IPS DF 6.9 (cell line): ENCODE measurements around the gene MEIS2.
"Not testable (repeated sequence)": the region's sequence is repeated elsewhere in the genome, so short reads cannot be mapped to it uniquely, and the experiment has no call there.

Source experiments
- DNase-seq: peaks from one replicate; pipeline ENCODE4 v3.0.0-alpha.2; 2013; ENCODE audit warnings: low read depth, low spot score
- H3K27ac ChIP-seq: one replicate; pipeline ENCODE4 v1.5.1; 2013; ENCODE audit warnings: low read length, control low read depth
- H3K27me3 ChIP-seq: 2 replicates; pipeline ENCODE4 v1.6.1; 2013; ENCODE audit warnings: mild to moderate bottlenecking, low read length; ENCODE audit not compliant: control insufficient read depth, insufficient read depth
- H3K36me3 ChIP-seq: 2 replicates; pipeline ENCODE4 v1.6.1; 2013; ENCODE audit warnings: low read length; ENCODE audit not compliant: control insufficient read depth, insufficient read depth
- H3K4me1 ChIP-seq: 2 replicates; pipeline ENCODE4 v1.6.1; 2013; ENCODE audit warnings: low read length; ENCODE audit not compliant: control insufficient read depth, insufficient read depth
- H3K4me3 ChIP-seq: 2 replicates; pipeline ENCODE4 v1.5.1; 2013; ENCODE audit warnings: mild to moderate bottlenecking, low read length
- H3K9me3 ChIP-seq: 2 replicates; pipeline ENCODE4 v1.6.1; 2013; ENCODE audit warnings: low read length, inconsistent platforms; ENCODE audit not compliant: control insufficient read depth, insufficient read depth
- WGBS: extraction: QIAGEN DNeasy Blood & Tissue Kit; methylation state at CpG from one replicate; pipeline ENCODE4 v1.1.7; 2013; ENCODE audit warnings: mixed read lengths, missing lambda C conversion rate; ENCODE audit not compliant: insufficient read length, insufficient coverage; 5-methylcytosine and 5-hydroxymethylcytosine counted together

The MEIS2 gene

GRCh38 chr15:36994790-36995189 lies 105.6 kb downstream of the MEIS2 start:
- WGBS, result no CpG with 5 or more reads among the region's 8 CpGs
- H3K9me3 ChIP-seq, result no peaks in the 10 kb centered on the region
- H3K36me3 ChIP-seq, result no peaks in the 10 kb centered on the region
- DNase-seq, result no peak
- H3K27me3 ChIP-seq, result no peaks in the 10 kb centered on the region
- H3K4me3 ChIP-seq, result no peak overlapping the region
- no peaks in the 10 kb centered on the region for H3K4me1 ChIP-seq
- H3K27ac ChIP-seq, result no peak overlapping the region

GRCh38 chr15:36992454-36992853 lies 107.9 kb downstream of the MEIS2 start:
- no peak overlapping the region for H3K27ac ChIP-seq
- WGBS, result no CpG with 5 or more reads among the region's 5 CpGs
- H3K36me3 ChIP-seq, result no peaks in the 10 kb centered on the region
- H3K27me3 ChIP-seq, result no peaks in the 10 kb centered on the region
- no peaks in the 10 kb centered on the region for H3K9me3 ChIP-seq
- no peak overlapping the region for H3K4me3 ChIP-seq
- DNase-seq, result no peak
- no peaks in the 10 kb centered on the region for H3K4me1 ChIP-seq

DNA sequence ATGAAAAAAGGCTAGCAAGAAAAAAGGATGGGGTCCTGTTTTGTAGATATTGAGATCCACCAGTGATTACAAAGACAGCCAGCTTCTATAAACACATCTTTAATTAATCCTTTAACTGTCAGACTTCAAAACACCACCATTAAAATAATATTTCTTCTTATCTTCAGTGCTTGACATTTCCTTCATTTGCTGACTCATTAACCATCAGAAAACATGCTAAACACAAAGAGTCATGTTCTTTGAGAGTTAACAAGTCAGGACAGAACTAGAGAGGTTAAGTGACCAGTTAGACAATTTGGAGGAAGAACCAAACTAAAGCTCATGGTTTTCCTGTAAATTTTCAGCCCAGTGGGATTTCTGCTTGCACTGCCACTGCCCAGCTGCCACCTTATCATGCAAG lies 111.4 kb downstream of the MEIS2 start:
- Histone ChIP-seq H3K4me3 (no peak overlapping the region), H3K9me3 (no peaks in the 10 kb centered on the region), H3K36me3 (no peaks in the 10 kb centered on the region), H3K27me3 (no peaks in the 10 kb centered on the region), H3K4me1 (no peaks in the 10 kb centered on the region), H3K27ac (no peak overlapping the region)
- DNase-seq, result no peak

DNA sequence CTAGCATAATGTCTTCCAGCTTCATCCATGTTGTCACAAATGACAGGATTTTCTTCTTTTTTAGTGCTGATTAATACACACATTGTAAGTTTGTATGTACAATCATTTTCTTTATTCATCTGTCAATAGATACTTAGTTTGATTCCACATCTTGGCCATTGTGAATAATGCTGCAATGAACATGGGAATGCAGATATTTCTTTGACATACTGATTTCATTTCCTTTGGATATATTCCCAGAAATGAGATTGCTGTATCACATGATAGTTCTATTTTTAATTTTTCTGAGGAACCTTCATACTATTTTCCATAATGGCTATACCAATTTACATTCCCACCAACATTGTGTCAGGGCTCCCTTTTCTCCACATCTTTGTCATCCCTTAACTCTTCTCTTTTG lies 117.9 kb downstream of the MEIS2 start:
- no peak overlapping the region for H3K27ac ChIP-seq
- H3K36me3 ChIP-seq, result no peaks in the 10 kb centered on the region
- DNase-seq, result no peak
- no peaks in the 10 kb centered on the region for H3K27me3 ChIP-seq
- no peak overlapping the region for H3K4me3 ChIP-seq
- no peaks in the 10 kb centered on the region for H3K4me1 ChIP-seq
- no peaks in the 10 kb centered on the region for H3K9me3 ChIP-seq

DNA sequence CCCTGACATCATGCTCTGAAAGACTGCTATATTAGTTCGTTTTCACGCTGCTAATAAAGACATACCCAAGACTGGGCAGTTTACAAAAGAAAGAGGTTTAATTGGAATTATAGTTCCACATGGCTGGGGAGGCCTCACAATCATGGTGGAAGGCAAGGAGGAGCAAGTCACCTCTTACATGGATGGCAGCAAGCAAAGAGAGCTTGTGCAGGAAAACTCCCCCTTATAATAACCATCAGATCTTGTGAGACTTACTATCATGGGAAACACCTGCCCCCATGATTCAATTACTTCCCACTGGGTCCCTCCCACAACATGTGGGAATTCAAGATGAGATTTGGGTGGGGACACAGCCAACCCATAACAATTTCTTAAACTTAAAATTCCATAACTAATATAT lies 120.1 kb downstream of the MEIS2 start:
- not testable (repeated sequence) for H3K27me3 ChIP-seq, H3K4me1 ChIP-seq, DNase-seq, H3K4me3 ChIP-seq, H3K36me3 ChIP-seq, H3K9me3 ChIP-seq, H3K27ac ChIP-seq
- WGBS, result no CpG with 5 or more reads among the region's 2 CpGs

- Histone ChIP-seq H3K27ac (no peak overlapping the region), H3K27me3 (no peaks in the 10 kb centered on the region), H3K9me3 (no peaks in the 10 kb centered on the region), H3K4me1 (no peaks in the 10 kb centered on the region), H3K36me3 (no peaks in the 10 kb centered on the region), H3K4me3 (no peak overlapping the region)
- 100% methylated on average over 1 of the region's 1 CpG for WGBS
- DNase-seq, result no peak
Measured at GRCh38 chr15:36978625-36979024, 121.7 kb downstream of the MEIS2 start.

DNA sequence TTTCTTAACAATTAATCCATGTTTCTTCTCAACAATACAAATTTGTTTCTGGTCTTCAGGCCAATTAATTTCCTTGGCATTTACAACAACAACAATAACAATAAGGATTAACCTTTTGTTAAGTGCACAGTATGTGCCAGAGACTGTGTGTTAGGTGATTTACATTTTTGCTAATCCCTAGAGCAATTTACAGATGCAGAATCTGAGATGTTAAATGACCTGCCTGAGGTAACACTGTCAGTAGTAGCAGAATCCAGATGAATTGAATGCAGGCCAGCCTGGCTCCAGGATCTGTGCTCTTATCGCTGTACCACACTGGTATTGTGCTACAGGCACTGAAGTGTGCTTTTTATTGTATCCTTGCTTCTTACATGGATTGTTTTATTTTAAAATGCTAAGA lies 122.2 kb downstream of the MEIS2 start:
- Histone ChIP-seq H3K9me3 (no peaks in the 10 kb centered on the region), H3K27me3 (no peaks in the 10 kb centered on the region), H3K27ac (no peak overlapping the region), H3K36me3 (no peaks in the 10 kb centered on the region), H3K4me3 (no peak overlapping the region), H3K4me1 (no peaks in the 10 kb centered on the region)
- DNase-seq, result no peak
- no CpG with 5 or more reads among the region's 1 CpG for WGBS

GRCh38 chr15:36977659-36978058 lies 122.7 kb downstream of the MEIS2 start:
- no peak for DNase-seq
- no peaks in the 10 kb centered on the region for H3K4me1 ChIP-seq
- H3K27ac ChIP-seq, result no peak overlapping the region
- no peaks in the 10 kb centered on the region for H3K36me3 ChIP-seq
- no peaks in the 10 kb centered on the region for H3K9me3 ChIP-seq
- H3K27me3 ChIP-seq, result no peaks in the 10 kb centered on the region
- no peak overlapping the region for H3K4me3 ChIP-seq

GRCh38 chr15:36972704-36973103 lies 127.6 kb downstream of the MEIS2 start:
- no peak overlapping the region for H3K27ac ChIP-seq
- no peak for DNase-seq
- H3K27me3 ChIP-seq, result no peaks in the 10 kb centered on the region
- H3K4me1 ChIP-seq, result no peaks in the 10 kb centered on the region
- no peak overlapping the region for H3K4me3 ChIP-seq
- no peaks in the 10 kb centered on the region for H3K9me3 ChIP-seq
- no CpG with 5 or more reads among the region's 3 CpGs for WGBS
- no peaks in the 10 kb centered on the region for H3K36me3 ChIP-seq

GRCh38 chr15:36970522-36970921 lies 129.8 kb downstream of the MEIS2 start:
- WGBS, result no CpG with 5 or more reads among the region's 5 CpGs
- H3K27ac ChIP-seq, result no peak overlapping the region
- H3K4me3 ChIP-seq, result no peak overlapping the region
- H3K27me3 ChIP-seq, result no peaks in the 10 kb centered on the region
- H3K4me1 ChIP-seq, result no peaks in the 10 kb centered on the region
- no peaks in the 10 kb centered on the region for H3K36me3 ChIP-seq
- H3K9me3 ChIP-seq, result no peaks in the 10 kb centered on the region
- DNase-seq, result no peak

GRCh38 chr15:36967929-36968328 lies 132.4 kb downstream of the MEIS2 start:
- no peak overlapping the region for H3K27ac ChIP-seq
- no peaks in the 10 kb centered on the region for H3K4me1 ChIP-seq
- DNase-seq, result no peak
- H3K9me3 ChIP-seq, result no peaks in the 10 kb centered on the region
- H3K27me3 ChIP-seq, result no peaks in the 10 kb centered on the region
- H3K36me3 ChIP-seq, result no peaks in the 10 kb centered on the region
- H3K4me3 ChIP-seq, result no peak overlapping the region
- whole genome bisulfite sequencing, result no CpG with 5 or more reads among the region's 4 CpGs

- Histone ChIP-seq H3K4me3 (no peak overlapping the region), H3K36me3 (no peaks in the 10 kb centered on the region), H3K9me3 (no peaks in the 10 kb centered on the region), H3K4me1 (no peaks in the 10 kb centered on the region), H3K27ac (no peak overlapping the region), H3K27me3 (no peaks in the 10 kb centered on the region)
- no peak for DNase-seq
Measured at GRCh38 chr15:36966708-36967107, 133.6 kb downstream of the MEIS2 start.
